ENCODE results near the gene SUMO2. TPM values are rescaled to one million over a fixed set of nuclear protein-coding genes. Genes with fewer than 3 reads are reported as not detected.
"Not testable (repeated sequence)": the region's sequence is repeated elsewhere in the genome, so short reads cannot be mapped to it uniquely, and the experiment has no call there.

Gene SUMO2
- total and polyA plus RNA-seq, 8 donors: 38.1 to 178 (median 118) TPM

DNA sequence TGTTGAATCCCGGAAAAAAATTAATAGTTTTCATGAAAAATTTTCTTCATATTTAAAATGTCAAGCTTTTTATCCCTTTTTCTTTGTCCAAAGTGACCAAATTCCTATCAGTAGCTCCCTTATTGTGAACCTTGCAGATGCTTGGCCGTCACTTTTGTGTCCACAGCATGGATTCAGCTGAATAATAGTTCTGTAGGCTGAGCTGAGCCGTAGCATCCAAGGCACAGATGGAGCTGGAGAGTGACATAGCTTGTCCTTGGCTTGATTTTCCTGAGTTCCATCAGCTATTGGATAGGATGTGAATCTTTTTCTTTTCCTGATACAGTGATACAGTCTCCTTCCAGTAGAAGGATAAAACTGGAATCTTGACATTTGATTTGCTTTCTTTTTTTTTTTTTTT is 26.3 kb upstream of the SUMO2 start:
- peaks cover 0 to 31% (median 4%) of the 10 kb centered on the region in 3 donors for H3K36me3 ChIP-seq
- no peak overlapping the region for H3K4me3 ChIP-seq
- H3K4me1 ChIP-seq: peaks cover 0 to 8% (median 0%) of the 10 kb centered on the region in 3 donors
- no peaks in the 10 kb centered on the region for H3K9me3 ChIP-seq
- ATAC-seq: no peak
- TF ChIP-seq CTCF (IDR thresholded peaks at IDR 0.05): no peak
- no peak for DNase-seq
- H3K27ac ChIP-seq: no peak overlapping the region
- 78 to 84% methylated on average over 3 of the region's 3 CpGs for WGBS, 2 donors
- no peak for FAIRE-seq
- H3K27me3 ChIP-seq: no peaks in the 10 kb centered on the region
- intact Hi-C loops (cut with DNase I): no loop called here

- ATAC-seq: no peak
- FAIRE-seq: no peak
- Histone ChIP-seq H3K4me3 (no peak overlapping the region), H3K36me3 (peaks cover 0 to 22% (median 4%) of the 10 kb centered on the region in 3 donors), H3K4me1 (peaks cover 0 to 8% (median 0%) of the 10 kb centered on the region in 3 donors), H3K9me3 (no peaks in the 10 kb centered on the region), H3K27ac (no peak overlapping the region), H3K27me3 (no peaks in the 10 kb centered on the region)
- no peak for TF ChIP-seq CTCF (IDR thresholded peaks at IDR 0.05)
- 88 to 94% methylated on average over 9 of the region's 9 CpGs for whole genome bisulfite sequencing, 2 donors
- no peak for DNase-seq
- intact Hi-C loops (cut with DNase I): no loop called here
Observed at GRCh38 chr17:75208161-75208560, 25.4 kb upstream of the SUMO2 start.

DNA sequence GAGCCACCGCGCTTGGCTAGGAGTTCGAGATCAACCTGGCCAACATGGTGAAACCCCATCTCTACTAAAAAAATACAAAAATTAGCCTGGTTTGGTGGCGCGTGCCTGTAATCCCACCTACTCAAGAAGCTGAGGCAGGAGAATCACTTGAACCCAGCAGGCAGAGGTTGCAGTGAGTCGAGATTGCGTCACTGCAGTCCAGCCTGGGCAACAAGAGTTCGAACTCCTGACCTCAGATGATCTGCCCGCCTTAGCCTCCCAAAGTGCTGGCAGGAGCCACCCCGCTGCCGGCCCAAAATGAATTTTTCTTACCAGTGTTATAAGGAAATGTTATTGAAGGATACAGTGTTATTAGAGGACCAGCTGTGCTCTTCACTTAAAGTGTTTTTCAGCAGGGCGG is 25.0 kb upstream of the SUMO2 start:
- no peak for ATAC-seq
- no peak overlapping the region for H3K27ac ChIP-seq
- WGBS, 2 donors: 85 to 89% methylated on average over 12 of the region's 12 CpGs
- no peaks in the 10 kb centered on the region for H3K27me3 ChIP-seq
- FAIRE-seq: no peak
- peaks cover 0 to 8% (median 0%) of the 10 kb centered on the region in 3 donors for H3K4me1 ChIP-seq
- H3K9me3 ChIP-seq: no peaks in the 10 kb centered on the region
- intact Hi-C loops (cut with DNase I): no loop called here
- peaks cover 0 to 18% (median 4%) of the 10 kb centered on the region in 3 donors for H3K36me3 ChIP-seq
- no peak for DNase-seq
- no peak for TF ChIP-seq CTCF (IDR thresholded peaks at IDR 0.05)
- no peak overlapping the region for H3K4me3 ChIP-seq

DNA sequence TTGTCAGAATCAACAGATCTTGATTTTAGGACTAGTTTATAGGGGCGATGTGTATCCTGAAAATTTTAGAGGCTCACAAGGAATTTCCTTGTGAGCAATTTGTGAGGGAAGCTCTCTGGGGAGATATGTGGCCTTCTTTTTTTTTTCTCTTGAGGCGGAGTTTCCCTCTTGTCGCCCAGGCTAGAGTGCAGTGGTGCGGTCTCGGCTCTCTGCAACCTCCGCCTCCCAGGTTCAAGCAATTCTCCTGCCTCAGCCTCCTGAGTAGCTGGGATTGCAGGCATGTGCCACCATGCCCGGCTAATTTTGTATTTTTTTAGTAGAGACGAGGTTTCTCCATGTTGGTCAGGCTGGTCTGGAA is 24.3 kb upstream of the SUMO2 start:
- DNase-seq; FAIRE-seq; ATAC-seq; H3K27me3 ChIP-seq; intact Hi-C loops (cut with DNase I); H3K27ac ChIP-seq; H3K9me3 ChIP-seq; H3K4me1 ChIP-seq: not testable (repeated sequence)
- 86% methylated on average over 8 of the region's 8 CpGs for WGBS, 2 donors
- peak overlapping the region in 1 of 4 donors; percentile 77 for H3K4me3 ChIP-seq
- peaks cover 0 to 13% (median 4%) of the 10 kb centered on the region in 3 donors for H3K36me3 ChIP-seq

DNA sequence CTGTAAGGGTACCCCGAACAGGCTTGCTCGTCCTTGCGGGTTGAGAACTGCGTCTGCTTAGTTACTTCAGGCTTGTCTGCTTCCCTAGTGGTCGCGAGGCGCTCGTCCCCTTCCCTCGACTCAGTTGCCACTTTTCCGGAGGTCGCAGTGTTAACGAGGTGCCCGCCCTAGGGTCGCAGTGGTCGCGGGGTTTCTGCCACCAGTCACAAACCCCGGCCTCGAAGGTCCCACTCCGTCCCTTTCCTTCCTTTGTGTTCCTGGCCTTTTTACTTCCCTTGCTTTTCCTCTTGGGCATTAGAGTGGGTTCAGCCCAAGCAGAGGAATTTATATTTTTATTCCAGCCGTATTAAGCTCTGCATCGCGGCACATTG is 23.0 kb upstream of the SUMO2 start:
- no peak for FAIRE-seq
- no peaks in the 10 kb centered on the region for H3K9me3 ChIP-seq
- no peak for TF ChIP-seq CTCF (IDR thresholded peaks at IDR 0.05)
- peak overlapping the region; percentile 62 to 99 (median 84) for H3K4me3 ChIP-seq
- peaks cover 0 to 4% (median 0%) of the 10 kb centered on the region in 3 donors for H3K36me3 ChIP-seq
- no peaks in the 10 kb centered on the region for H3K27me3 ChIP-seq
- ATAC-seq: no peak
- peak overlapping the region; percentile 91 to 97 (median 93) for H3K27ac ChIP-seq
- 0% methylated on average over 22 of the region's 22 CpGs for WGBS, 2 donors
- intact Hi-C loops (cut with DNase I): no loop called here
- peaks cover 0 to 8% (median 0%) of the 10 kb centered on the region in 3 donors for H3K4me1 ChIP-seq
- no peak for DNase-seq
